Measurements from ENCODE around the gene KHDC4.

KHDC4 gene

GRCh38 chr1:155973723-155974122, 39.5 kb upstream of the KHDC4 start:
- no peak for TF ChIP-seq CTCF (IDR thresholded peaks at IDR 0.05)

GRCh38 chr1:155971910-155972809, 37.9 kb upstream of the KHDC4 start:
- no peak for TF ChIP-seq CTCF (IDR thresholded peaks at IDR 0.05)

- TF ChIP-seq CTCF (IDR thresholded peaks at IDR 0.05), result no peak
Observed at GRCh38 chr1:155970531-155971167, 36.4 kb upstream of the KHDC4 start.

- no peak for TF ChIP-seq CTCF (IDR thresholded peaks at IDR 0.05)
Observed at GRCh38 chr1:155969377-155969791, 35.2 kb upstream of the KHDC4 start.

- TF ChIP-seq CTCF (IDR thresholded peaks at IDR 0.05), result no peak
Observed at GRCh38 chr1:155968670-155969069, 34.5 kb upstream of the KHDC4 start.

GRCh38 chr1:155968051-155968400, 33.8 kb upstream of the KHDC4 start:
- no peak for TF ChIP-seq CTCF (IDR thresholded peaks at IDR 0.05)

- TF ChIP-seq CTCF (IDR thresholded peaks at IDR 0.05), result no peak
Observed at GRCh38 chr1:155967341-155968050, 33.3 kb upstream of the KHDC4 start.
